ENCODE measurements around the gene MVB12B.

The MVB12B gene

GRCh38 chr9:126453156-126453963 lies 126.7 kb downstream of the MVB12B start:
- DNase-seq (ENCODE audit: low read depth) = no peak

- no peak for DNase-seq (ENCODE audit: low read depth)
Observed at GRCh38 chr9:126454215-126454614, 127.6 kb downstream of the MVB12B start.

GRCh38 chr9:126454795-126455194 lies 128.2 kb downstream of the MVB12B start:
- no peak for DNase-seq (ENCODE audit: low read depth)

GRCh38 chr9:126456441-126457174 lies 130.0 kb downstream of the MVB12B start:
- no peak for DNase-seq (ENCODE audit: low read depth)

- no peak for DNase-seq (ENCODE audit: low read depth)
Observed at GRCh38 chr9:126457175-126457547, 130.5 kb downstream of the MVB12B start.

- DNase-seq (ENCODE audit: low read depth) = no peak
Observed at GRCh38 chr9:126457890-126458289, 131.3 kb downstream of the MVB12B start.

GRCh38 chr9:126459126-126459525 lies 132.5 kb downstream of the MVB12B start:
- DNase-seq (ENCODE audit: low read depth) = no peak

- DNase-seq (ENCODE audit: low read depth) = no peak
Observed at GRCh38 chr9:126459546-126459945, 132.9 kb downstream of the MVB12B start.

- DNase-seq (ENCODE audit: low read depth) = no peak
Observed at GRCh38 chr9:126459965-126460843, 133.6 kb downstream of the MVB12B start.

GRCh38 chr9:126461029-126461428 lies 134.4 kb downstream of the MVB12B start:
- no peak for DNase-seq (ENCODE audit: low read depth)

GRCh38 chr9:126461608-126462007 lies 135.0 kb downstream of the MVB12B start:
- DNase-seq (ENCODE audit: low read depth) = no peak

GRCh38 chr9:126462617-126463016 lies 136.0 kb downstream of the MVB12B start:
- DNase-seq (ENCODE audit: low read depth) = no peak

GRCh38 chr9:126463426-126463825 lies 136.8 kb downstream of the MVB12B start:
- no peak for DNase-seq (ENCODE audit: low read depth)

GRCh38 chr9:126464694-126465441 lies 138.2 kb downstream of the MVB12B start:
- DNase-seq (ENCODE audit: low read depth) = no peak

GRCh38 chr9:126465977-126466376 lies 139.3 kb downstream of the MVB12B start:
- no peak for DNase-seq (ENCODE audit: low read depth)

GRCh38 chr9:126468141-126468825 lies 141.7 kb downstream of the MVB12B start:
- DNase-seq (ENCODE audit: low read depth) = no peak

- no peak for DNase-seq (ENCODE audit: low read depth)
Observed at GRCh38 chr9:126470241-126470993, 143.8 kb downstream of the MVB12B start.

GRCh38 chr9:126471084-126471624 lies 144.5 kb downstream of the MVB12B start:
- peak; percentile 69 for DNase-seq (ENCODE audit: low read depth)

- DNase-seq (ENCODE audit: low read depth) = no peak
Observed at GRCh38 chr9:126472198-126472947, 145.7 kb downstream of the MVB12B start.
